Adrenal gland (tissue), 19 donors: ENCODE results near the gene SRCAP. TPM values are rescaled to one million over a fixed set of nuclear protein-coding genes. Genes with fewer than 3 reads are reported as not detected.
A peak's percentile ranks its signal among the peaks of the same experiment; 100 is the strongest.

Source experiments
- DNase-seq, 7 donors: peaks; one replicate each; pipeline ENCODE4 v3.0.0-alpha.2; 2019 to 2020
- H3K27ac ChIP-seq, 5 donors: fragments of 200-600 bp; sonication (generic) in 4 of 5; 1 replicate in 3 of 5; 2 replicates in 2 of 5; pipeline versions ENCODE4 v1.5.1 to v1.8.0; 2016 to 2020; ENCODE audit warnings: mild to moderate bottlenecking in 1 of 5
- H3K27me3 ChIP-seq: fragments of 200-600 bp; 2 replicates; pipeline ENCODE4 v1.8.0; 2021
- H3K36me3 ChIP-seq, 2 donors: fragments of 200-600 bp; replicated peaks in 1 of 2; 1 replicate in 1 of 2; 2 replicates in 1 of 2; pipeline versions ENCODE4 v1.5.1 to v1.8.0; 2018 to 2022
- H3K4me1 ChIP-seq, 2 donors: fragments of 200-600 bp; replicated peaks in 1 of 2; 1 replicate in 1 of 2; 2 replicates in 1 of 2; pipeline versions ENCODE4 v1.5.1 to v1.8.0; 2018 to 2021
- H3K4me3 ChIP-seq, 4 donors: fragments of 200-600 bp; sonication (generic) in 3 of 4; one replicate each; pipeline ENCODE4 v1.5.1; 2016 to 2018
- H3K9me3 ChIP-seq, 3 donors: fragments of 200-600 bp; sonication (generic) in 1 of 3; replicated peaks in 1 of 3; 1 replicate in 2 of 3; 2 replicates in 1 of 3; pipeline versions ENCODE4 v1.5.1 to v1.8.0; 2016 to 2021
- POLR2A ChIP-seq, 2 donors: fragments of 450-650 bp; IDR thresholded peaks; one replicate each; pipeline ENCODE4 v1.6.1; 2017; ENCODE audit warnings: antibody characterized with exemption in 2 of 2, mild to moderate bottlenecking in 2 of 2, moderate library complexity in 1 of 2
- WGBS, 4 donors: extraction: QIAGEN DNeasy Blood & Tissue Kit in 2 of 4; methylation state at CpG; one replicate each; pipeline versions ENCODE4 v1.1.5 to v1.1.7; 2013 to 2017; 5-methylcytosine and 5-hydroxymethylcytosine counted together
- intact Hi-C, 2 donors: fragments of 100-400 bp; cut with DNase I; formaldehyde crosslinking; loops; one replicate each; pipeline versions ENCODE4 v1.14.1 to v1.15.0; 2022 to 2023
- long read RNA-seq, 10 donors: library from polyadenylated mRNA in 3 of 10; unstranded in 2 of 10; stranded (forward) in 1 of 10; transcript quantifications; one replicate each; pipeline ENCODE4 v2.0.0 and lab custom pipeline, GENCODE V29; 2021 to 2026
- polyA plus RNA-seq, 3 donors: library from polyadenylated mRNA; stranded (reverse); fragments of 200-250 nt in 2 of 3; fragments of 350-450 nt in 1 of 3; fragmentation: Illumina TruSeq in 1 of 3; extraction: RNeasy Lipid Tissue Mini Kit (QIAGEN cat#74804) in 1 of 3; gene quantifications; one replicate each; pipeline ENCODE4 v1.2.3, GENCODE V29; 2013 to 2014
- total RNA-seq, 9 donors: library from RNA; depleted of rRNA in 4 of 9; stranded (reverse); fragments of >200 nt in 4 of 9; fragments of 120-200 nt in 1 of 9; fragmentation: NEBNext Ultra II Directional in 1 of 9; extraction: Animal tissue kit (Norgen Biotek cat#: 25700) in 1 of 9; gene quantifications; one replicate each; pipeline versions ENCODE4 v1.1.0 to v1.2.4, GENCODE V29; 2013 to 2023
- TF ChIP-seq, protein P1 (sequence below), 6 experiments: fragments of 450-650 bp in 4 of 6; fragments of 200-600 bp in 2 of 6; sonication (generic) in 1 of 6; IDR thresholded peaks; 1 replicate in 5 of 6; 2 replicates in 1 of 6; pipeline versions ENCODE4 v1.5.1 to v1.8.0; 2016 to 2021; ENCODE audit warnings: antibody characterized with exemption in 6 of 6, mild to moderate bottlenecking in 2 of 6, moderate library complexity in 1 of 6
- donor health status: healthy with polysubstance abuse.
- donor health status: Bipolar disorder and iron deficiency.
- donor health status: DM: yes; HTN: yes; CAD: no.
- donor health status: DM: no; HTN: no; CAD: no.
- donor health status: DM: no; HTN: no; CAD: no.
- donor health status: DM: yes; HTN: yes; CAD: no.

SRCAP gene
- 10 to 100 TPM in 8 of 9 donors, 1 to 10 TPM in 1; 7.8 to 82.4 (median 48.7) TPM for total RNA-seq
- 10 to 100 TPM in 2 of 3 donors, 1 to 10 TPM in 1; 3.7 to 48.1 (median 19.7) TPM for polyA plus RNA-seq
- long read RNA-seq, donor 1, partial matches to known transcripts: 0 of 2 reads
- long read RNA-seq, donor 1, other reads (novel, unspliced or antisense): 0 of 2 reads
- long read RNA-seq, donor 2, partial matches to known transcripts: 8 of 10 reads
- long read RNA-seq, donor 2, other reads (novel, unspliced or antisense): 0 of 10 reads
- long read RNA-seq, donor 3, partial matches to known transcripts: 0 of 1 reads
- long read RNA-seq, donor 3, other reads (novel, unspliced or antisense): 0 of 1 reads
- long read RNA-seq, donor 4, partial matches to known transcripts: 0 of 1 reads
- long read RNA-seq, donor 4, other reads (novel, unspliced or antisense): 1 of 1 reads
- long read RNA-seq, donor 5, partial matches to known transcripts: 0 of 2 reads
- long read RNA-seq, donor 5, other reads (novel, unspliced or antisense): 2 of 2 reads
- long read RNA-seq, donor 6, partial matches to known transcripts: 0 of 1 reads
- long read RNA-seq, donor 6, other reads (novel, unspliced or antisense): 1 of 1 reads
- long read RNA-seq, donor 7: 0 reads
- long read RNA-seq, donor 8, partial matches to known transcripts: 23 of 25 reads
- long read RNA-seq, donor 8, other reads (novel, unspliced or antisense): 0 of 25 reads
- long read RNA-seq, donor 9, partial matches to known transcripts: 0 of 1 reads
- long read RNA-seq, donor 9, other reads (novel, unspliced or antisense): 0 of 1 reads
- long read RNA-seq, donor 10, partial matches to known transcripts: 0 of 1 reads
- long read RNA-seq, donor 10, other reads (novel, unspliced or antisense): 0 of 1 reads

- peak within 1 kb of the TSS; percentile 79 to 95 (median 84) for H3K4me3 ChIP-seq
- H3K27ac ChIP-seq: peak within 1 kb of the TSS; percentile 96 to 100 (median 99)
- H3K36me3 ChIP-seq: peaks cover 0 to 39% of the 10 kb centered on the region in 2 donors
- peaks cover 8 to 21% of the 10 kb centered on the region in 2 donors for H3K4me1 ChIP-seq
- intact Hi-C loops: no loop called here
- no peaks in the 10 kb centered on the region for H3K9me3 ChIP-seq
- H3K27me3 ChIP-seq: no peaks in the 10 kb centered on the region
- 0 to 5% (median 0%) methylated on average over 7 to 56 of the region's 57 CpGs for WGBS, 4 donors
- DNase-seq: peak; percentile 81 to 92 (median 88)
- TF ChIP-seq, protein P1, sequence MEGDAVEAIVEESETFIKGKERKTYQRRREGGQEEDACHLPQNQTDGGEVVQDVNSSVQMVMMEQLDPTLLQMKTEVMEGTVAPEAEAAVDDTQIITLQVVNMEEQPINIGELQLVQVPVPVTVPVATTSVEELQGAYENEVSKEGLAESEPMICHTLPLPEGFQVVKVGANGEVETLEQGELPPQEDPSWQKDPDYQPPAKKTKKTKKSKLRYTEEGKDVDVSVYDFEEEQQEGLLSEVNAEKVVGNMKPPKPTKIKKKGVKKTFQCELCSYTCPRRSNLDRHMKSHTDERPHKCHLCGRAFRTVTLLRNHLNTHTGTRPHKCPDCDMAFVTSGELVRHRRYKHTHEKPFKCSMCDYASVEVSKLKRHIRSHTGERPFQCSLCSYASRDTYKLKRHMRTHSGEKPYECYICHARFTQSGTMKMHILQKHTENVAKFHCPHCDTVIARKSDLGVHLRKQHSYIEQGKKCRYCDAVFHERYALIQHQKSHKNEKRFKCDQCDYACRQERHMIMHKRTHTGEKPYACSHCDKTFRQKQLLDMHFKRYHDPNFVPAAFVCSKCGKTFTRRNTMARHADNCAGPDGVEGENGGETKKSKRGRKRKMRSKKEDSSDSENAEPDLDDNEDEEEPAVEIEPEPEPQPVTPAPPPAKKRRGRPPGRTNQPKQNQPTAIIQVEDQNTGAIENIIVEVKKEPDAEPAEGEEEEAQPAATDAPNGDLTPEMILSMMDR (IDR thresholded peaks at IDR 0.05): peak in 1 of 6 experiments; percentile 3
- peak; percentile 23 to 32 for TF ChIP-seq POLR2A (IDR thresholded peaks at IDR 0.05)
These were observed at the start of gene SRCAP for GRCh38 chr16:30698816-30699614. Gene SRCAP (plus strand): TSS chr16:30699171. CDS start chr16:30700825, 1,654 bp downstream.

DNA sequence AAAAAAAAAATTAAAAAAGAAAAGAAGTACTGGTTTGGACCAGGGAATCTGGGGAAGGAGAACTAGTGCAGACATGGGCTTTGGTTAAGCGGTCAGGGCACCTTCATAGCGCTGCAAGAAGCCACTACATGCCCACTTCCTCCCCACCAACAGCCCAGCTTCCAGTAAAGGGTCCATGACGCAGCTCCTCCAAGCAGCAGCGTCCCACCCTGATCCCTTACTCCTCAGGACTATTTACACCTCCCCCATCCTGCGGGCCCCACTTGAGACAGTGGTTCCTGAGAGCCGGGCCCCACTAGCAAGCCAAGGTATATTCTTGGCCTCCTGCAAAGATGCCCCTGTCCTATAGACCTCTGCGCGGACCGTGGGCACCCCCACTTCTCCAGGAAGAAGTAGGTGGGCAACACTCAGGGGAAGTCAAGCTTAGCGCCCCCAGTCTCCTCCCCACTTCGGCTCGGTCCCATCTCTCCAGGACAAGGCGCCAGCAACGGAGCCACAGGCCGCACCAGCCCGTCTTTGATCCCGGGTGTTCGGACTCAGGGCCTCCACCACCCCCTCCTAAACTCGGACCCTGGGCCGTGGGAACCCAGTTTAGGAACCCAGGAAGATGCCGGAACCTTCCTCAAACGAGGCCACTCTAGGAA lies 49.1 kb upstream of the SRCAP start:
- 29 to 69% (median 39%) methylated on average over 6 to 22 of the region's 22 CpGs for WGBS, 4 donors
- Histone ChIP-seq H3K4me3 (peak overlapping the region in 2 of 4 donors; percentile 23 to 73), H3K4me1 (peaks cover 8 to 12% of the 10 kb centered on the region in 2 donors), H3K36me3 (peaks cover 0 to 25% of the 10 kb centered on the region in 2 donors), H3K27me3 (no peaks in the 10 kb centered on the region), H3K9me3 (no peaks in the 10 kb centered on the region), H3K27ac (peak overlapping the region; percentile 55 to 94 (median 87))
- intact Hi-C loops: no loop called here
- DNase-seq: peak in 3 of 7 donors; percentile 43 to 70 (median 62)
- no peak for TF ChIP-seq POLR2A (IDR thresholded peaks at IDR 0.05)
- TF ChIP-seq, protein P1 (IDR thresholded peaks at IDR 0.05): no peak

DNA sequence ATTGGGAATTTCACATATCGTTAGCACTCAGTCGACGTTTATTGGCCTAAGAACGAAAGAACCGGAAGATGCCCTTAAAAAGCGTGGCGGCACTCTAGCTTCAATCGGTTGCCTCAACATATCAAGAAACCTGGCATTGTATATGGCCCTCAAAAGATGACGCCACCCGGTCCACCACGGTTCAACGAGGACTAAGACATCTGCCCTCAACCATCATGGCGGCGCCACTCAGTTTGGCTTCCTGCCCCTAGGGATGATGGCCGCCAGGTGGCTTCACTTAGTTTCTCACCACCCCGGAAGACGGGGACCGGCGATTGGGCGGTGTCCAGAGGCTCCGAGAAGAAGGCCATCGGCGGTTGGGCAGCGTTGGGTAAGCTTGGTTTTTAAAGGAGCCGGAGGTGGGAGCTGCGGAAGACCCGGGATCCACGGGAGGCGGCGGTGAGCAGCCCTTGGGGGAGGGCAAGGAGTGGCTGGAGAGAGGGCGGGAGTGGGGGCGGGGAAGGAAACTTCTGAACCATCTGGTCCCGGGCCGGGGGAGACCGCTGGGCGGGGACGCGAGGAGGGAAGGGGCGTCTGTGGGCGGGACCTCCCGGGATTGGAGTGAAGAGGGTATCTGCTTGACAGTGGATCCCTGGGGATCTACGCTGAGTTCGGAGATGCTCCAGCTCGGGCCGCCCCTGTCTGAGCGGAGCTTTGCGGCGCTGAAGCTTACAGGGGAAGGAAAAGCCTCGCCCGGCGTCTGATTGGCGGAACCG lies 48.4 kb upstream of the SRCAP start, which contains the start of gene PRR14:
PRR14 (plus strand) TSS at position 592 of the 755 bp plus-strand sequence. CDS start 686 bp downstream, outside the sequence.
- Histone ChIP-seq H3K27me3 (no peaks in the 10 kb centered on the region), H3K9me3 (no peaks in the 10 kb centered on the region), H3K27ac (peak within 1 kb of the TSS; percentile 55 to 94 (median 87)), H3K36me3 (peaks cover 0 to 32% of the 10 kb centered on the region in 2 donors), H3K4me3 (peak within 1 kb of the TSS; percentile 18 to 73 (median 49)), H3K4me1 (peaks cover 8 to 12% of the 10 kb centered on the region in 2 donors)
- intact Hi-C loops: no loop called here
- peak; percentile 99 to 100 (median 100) for DNase-seq
- WGBS, 4 donors: 1 to 4% (median 1%) methylated on average over 19 to 53 of the region's 53 CpGs
- peak; percentile 21 to 71 for TF ChIP-seq POLR2A (IDR thresholded peaks at IDR 0.05)
- TF ChIP-seq, protein P1 (IDR thresholded peaks at IDR 0.05): peak; percentile 25 to 70 (median 45)
